G401.6 (cell line): ENCODE measurements around the gene BTG2.
"Not testable (repeated sequence)": the region's sequence is repeated elsewhere in the genome, so short reads cannot be mapped to it uniquely, and the experiment has no call there.

Experiments
- FAIRE-seq: peaks from 2 replicates; lab custom pipeline; 2012; peaks lifted over from hg19 to GRCh38; lab: Jason Lieb, UNC

Gene BTG2

GRCh38 chr1:203304919-203305808 lies at the start of gene BTG2:
TSS of gene BTG2 (plus strand) at chr1:203305519. CDS start at chr1:203305607, 88 bp downstream.
- no peak for FAIRE-seq

GRCh38 chr1:203256636-203257035 lies 48.7 kb upstream of the BTG2 start:
- not testable (repeated sequence) for FAIRE-seq

GRCh38 chr1:203263496-203263895 lies 41.8 kb upstream of the BTG2 start:
- FAIRE-seq: no peak

GRCh38 chr1:203264052-203264501 lies 41.2 kb upstream of the BTG2 start:
- no peak for FAIRE-seq

GRCh38 chr1:203265541-203265940 lies 39.8 kb upstream of the BTG2 start:
- FAIRE-seq: no peak

- FAIRE-seq: not testable (repeated sequence)
Measured at GRCh38 chr1:203266140-203266539, 39.2 kb upstream of the BTG2 start.

- peak; percentile 17 for FAIRE-seq
Measured at GRCh38 chr1:203267347-203267846, 37.9 kb upstream of the BTG2 start.

- no peak for FAIRE-seq
Measured at GRCh38 chr1:203267912-203268311, 37.4 kb upstream of the BTG2 start.

- FAIRE-seq: no peak
Measured at GRCh38 chr1:203268901-203269653, 36.2 kb upstream of the BTG2 start.

GRCh38 chr1:203269654-203270020 lies 35.7 kb upstream of the BTG2 start:
- no peak for FAIRE-seq

GRCh38 chr1:203270448-203270847 lies 34.9 kb upstream of the BTG2 start:
- no peak for FAIRE-seq

- no peak for FAIRE-seq
Measured at GRCh38 chr1:203271018-203271743, 34.1 kb upstream of the BTG2 start.

GRCh38 chr1:203271962-203272632 lies 33.2 kb upstream of the BTG2 start:
- FAIRE-seq: no peak

GRCh38 chr1:203272633-203273205 lies 32.6 kb upstream of the BTG2 start:
- FAIRE-seq: no peak

- FAIRE-seq: no peak
Measured at GRCh38 chr1:203273206-203273868, 32.0 kb upstream of the BTG2 start.

- FAIRE-seq: no peak
Measured at GRCh38 chr1:203273869-203274602, 31.3 kb upstream of the BTG2 start.

GRCh38 chr1:203274603-203275381 lies 30.5 kb upstream of the BTG2 start:
- no peak for FAIRE-seq

- no peak for FAIRE-seq
Measured at GRCh38 chr1:203275656-203276272, 29.6 kb upstream of the BTG2 start.

- FAIRE-seq: no peak
Measured at GRCh38 chr1:203276408-203276807, 28.9 kb upstream of the BTG2 start.
